Measurements from ENCODE around the gene NTSR1. TPM values are rescaled to one million over a fixed set of nuclear protein-coding genes. Genes with fewer than 3 reads are reported as not detected.

NTSR1 gene
- total and polyA plus RNA-seq, 4 donors = 0.03 to 0.33 (median 0.08) TPM; not detected in 1

- no peaks in the 10 kb centered on the region for H3K9me3 ChIP-seq (ENCODE audit: control insufficient read depth in 4 of 4, low read length in 3 of 4)
- H3K27ac ChIP-seq (ENCODE audit: low read depth in 1 of 2, low read length in 2 of 2) = no peak overlapping the region
- H3K4me1 ChIP-seq (ENCODE audit: control insufficient read depth in 4 of 4, insufficient read depth in 4 of 4, low read length in 3 of 4) = peaks cover 0 to 5% (median 2%) of the 10 kb centered on the region in 4 donors
- H3K9ac ChIP-seq (ENCODE audit: low read depth in 1 of 2, low read length in 2 of 2) = no peak overlapping the region
- WGBS = 59% methylated on average over 29 of the region's 29 CpGs
- H3K4me3 ChIP-seq (ENCODE audit: low read depth in 1 of 3, low read length in 3 of 3) = no peak overlapping the region
- no peaks in the 10 kb centered on the region for H3K27me3 ChIP-seq (ENCODE audit: control insufficient read depth in 4 of 4, insufficient read depth in 4 of 4, low read length in 3 of 4)
- DNase-seq (ENCODE audit: low spot score) = no peak
- TF ChIP-seq YY1 (IDR thresholded peaks at IDR 0.05) = no peak
- no peak for TF ChIP-seq REST (IDR thresholded peaks at IDR 0.05)
- TF ChIP-seq SP1 (IDR thresholded peaks at IDR 0.05) = no peak
- TF ChIP-seq HNF4A (conservative IDR thresholded peaks at IDR 0.05) = peak in 1 of 2 donors; percentile 5
- no peaks in the 10 kb centered on the region for H3K36me3 ChIP-seq (ENCODE audit: control insufficient read depth in 4 of 4, insufficient read depth in 3 of 4, low read depth in 1 of 4, low read length in 3 of 4)
Measured at GRCh38 chr20:62752671-62753501, 44.2 kb downstream of the NTSR1 start.

DNA sequence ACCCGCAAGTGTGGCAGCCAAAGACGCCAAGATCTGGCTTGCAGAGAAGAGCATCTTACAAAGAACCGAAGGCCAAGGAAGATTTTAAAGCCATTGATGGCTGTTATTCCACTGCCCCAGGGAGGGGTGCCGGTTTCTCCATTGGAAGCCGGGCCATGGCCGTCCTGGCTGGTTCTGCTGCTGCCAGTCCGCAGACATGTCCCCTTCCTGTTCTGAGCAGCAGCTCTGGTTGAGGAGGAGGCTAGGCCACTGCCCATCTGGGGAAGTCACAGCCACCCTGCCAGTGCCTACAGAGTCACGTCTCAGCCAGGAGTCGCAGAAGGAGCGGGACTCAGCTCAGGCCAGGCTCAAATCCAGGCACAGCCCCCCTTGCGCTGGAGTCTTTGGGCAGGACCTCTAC lies 45.0 kb downstream of the NTSR1 start:
- no peak overlapping the region for H3K4me3 ChIP-seq (ENCODE audit: low read depth in 1 of 3, low read length in 3 of 3)
- H3K4me1 ChIP-seq (ENCODE audit: control insufficient read depth in 4 of 4, insufficient read depth in 4 of 4, low read length in 3 of 4) = peaks cover 0 to 5% (median 2%) of the 10 kb centered on the region in 4 donors
- H3K9ac ChIP-seq (ENCODE audit: low read depth in 1 of 2, low read length in 2 of 2) = no peak overlapping the region
- no peaks in the 10 kb centered on the region for H3K9me3 ChIP-seq (ENCODE audit: control insufficient read depth in 4 of 4, low read length in 3 of 4)
- no peak for DNase-seq (ENCODE audit: low spot score)
- WGBS = 95% methylated on average over 11 of the region's 11 CpGs
- H3K27ac ChIP-seq (ENCODE audit: low read depth in 1 of 2, low read length in 2 of 2) = no peak overlapping the region
- no peak for TF ChIP-seq GABPA (IDR thresholded peaks at IDR 0.05 in 1 of 2, conservative IDR thresholded peaks at IDR 0.05 in 1 of 2)
- no peaks in the 10 kb centered on the region for H3K27me3 ChIP-seq (ENCODE audit: control insufficient read depth in 4 of 4, insufficient read depth in 4 of 4, low read length in 3 of 4)
- H3K36me3 ChIP-seq (ENCODE audit: control insufficient read depth in 4 of 4, insufficient read depth in 3 of 4, low read depth in 1 of 4, low read length in 3 of 4) = no peaks in the 10 kb centered on the region

- Histone ChIP-seq H3K27me3 (ENCODE audit: control insufficient read depth in 4 of 4, insufficient read depth in 4 of 4, low read length in 3 of 4) (no peaks in the 10 kb centered on the region), H3K4me1 (ENCODE audit: control insufficient read depth in 4 of 4, insufficient read depth in 4 of 4, low read length in 3 of 4) (peaks cover 0 to 5% (median 2%) of the 10 kb centered on the region in 4 donors)
- DNase-seq (ENCODE audit: low spot score) = no peak
Measured at GRCh38 chr20:62754122-62754990, 45.7 kb downstream of the NTSR1 start.

More at GRCh38 chr20:62754122-62754990, 45.7 kb downstream of the NTSR1 start:
- TF ChIP-seq JUND (IDR thresholded peaks at IDR 0.05) (no peak), EGR1 (IDR thresholded peaks at IDR 0.05; ENCODE audit: low read depth in 2 of 2) (no peak), REST (IDR thresholded peaks at IDR 0.05) (no peak), GABPA (IDR thresholded peaks at IDR 0.05 in 1 of 2, conservative IDR thresholded peaks at IDR 0.05 in 1 of 2) (no peak), YY1 (IDR thresholded peaks at IDR 0.05) (no peak), SP1 (IDR thresholded peaks at IDR 0.05) (no peak), TAF1 (conservative IDR thresholded peaks at IDR 0.05) (no peak), FOXA2 (IDR thresholded peaks at IDR 0.05) (no peak)
- TF ChIP-seq, protein P1, sequence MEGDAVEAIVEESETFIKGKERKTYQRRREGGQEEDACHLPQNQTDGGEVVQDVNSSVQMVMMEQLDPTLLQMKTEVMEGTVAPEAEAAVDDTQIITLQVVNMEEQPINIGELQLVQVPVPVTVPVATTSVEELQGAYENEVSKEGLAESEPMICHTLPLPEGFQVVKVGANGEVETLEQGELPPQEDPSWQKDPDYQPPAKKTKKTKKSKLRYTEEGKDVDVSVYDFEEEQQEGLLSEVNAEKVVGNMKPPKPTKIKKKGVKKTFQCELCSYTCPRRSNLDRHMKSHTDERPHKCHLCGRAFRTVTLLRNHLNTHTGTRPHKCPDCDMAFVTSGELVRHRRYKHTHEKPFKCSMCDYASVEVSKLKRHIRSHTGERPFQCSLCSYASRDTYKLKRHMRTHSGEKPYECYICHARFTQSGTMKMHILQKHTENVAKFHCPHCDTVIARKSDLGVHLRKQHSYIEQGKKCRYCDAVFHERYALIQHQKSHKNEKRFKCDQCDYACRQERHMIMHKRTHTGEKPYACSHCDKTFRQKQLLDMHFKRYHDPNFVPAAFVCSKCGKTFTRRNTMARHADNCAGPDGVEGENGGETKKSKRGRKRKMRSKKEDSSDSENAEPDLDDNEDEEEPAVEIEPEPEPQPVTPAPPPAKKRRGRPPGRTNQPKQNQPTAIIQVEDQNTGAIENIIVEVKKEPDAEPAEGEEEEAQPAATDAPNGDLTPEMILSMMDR (IDR thresholded peaks at IDR 0.05; ENCODE audit: low read depth, low read length, missing input control) = no peak
- H3K27ac ChIP-seq (ENCODE audit: low read depth in 1 of 2, low read length in 2 of 2) = no peak overlapping the region
- no peak overlapping the region for H3K9ac ChIP-seq (ENCODE audit: low read depth in 1 of 2, low read length in 2 of 2)
- 93% methylated on average over 31 of the region's 31 CpGs for WGBS
- H3K36me3 ChIP-seq (ENCODE audit: control insufficient read depth in 4 of 4, insufficient read depth in 3 of 4, low read depth in 1 of 4, low read length in 3 of 4) = no peaks in the 10 kb centered on the region
- H3K4me3 ChIP-seq (ENCODE audit: low read depth in 1 of 3, low read length in 3 of 3) = no peak overlapping the region
- no peaks in the 10 kb centered on the region for H3K9me3 ChIP-seq (ENCODE audit: control insufficient read depth in 4 of 4, low read length in 3 of 4)
